ENCODE data around the gene SPAM1.

The SPAM1 gene

GRCh38 chr7:123958186-123958703 is 33.2 kb downstream of the SPAM1 start:
- Histone ChIP-seq H3K9me2 (replicated peaks; ENCODE audit: insufficient read depth, low read length) (no peaks in the 10 kb centered on the region), H3K79me2 (ENCODE audit: insufficient read depth, low read length) (no peaks in the 10 kb centered on the region), H3K4me3 (ENCODE audit: insufficient read depth, low read length, poor library complexity, severe bottlenecking) (no peak overlapping the region), H4K20me1 (ENCODE audit: low read depth, low read length) (no peaks in the 10 kb centered on the region), H3K9me3 (ENCODE audit: insufficient read depth, low read length) (no peaks in the 10 kb centered on the region), H3K27me3 (ENCODE audit: low read length) (no peaks in the 10 kb centered on the region), H3K4me2 (ENCODE audit: low read depth, low read length, poor library complexity, severe bottlenecking) (no peak overlapping the region), H3K27ac (ENCODE audit: low read depth, low read length) (no peak overlapping the region), H2AFZ (ENCODE audit: low read depth, low read length, severe bottlenecking) (no peak overlapping the region), H3K36me3 (ENCODE audit: low read length) (no peaks in the 10 kb centered on the region), H3K9ac (ENCODE audit: low read length) (no peak overlapping the region), H3F3A (ENCODE audit: insufficient read depth) (no peaks in the 10 kb centered on the region)
- no peak for TF ChIP-seq CTCF (IDR thresholded peaks at IDR 0.05; ENCODE audit: insufficient read depth, low read length, poor library complexity, severe bottlenecking)
- TF ChIP-seq EZH2phosphoT487 (conservative IDR thresholded peaks at IDR 0.05; ENCODE audit: low read length): no peak

GRCh38 chr7:123961771-123962170 is 36.7 kb downstream of the SPAM1 start:
- TF ChIP-seq CTCF (IDR thresholded peaks at IDR 0.05; ENCODE audit: insufficient read depth, low read length, poor library complexity, severe bottlenecking) (no peak), EZH2phosphoT487 (conservative IDR thresholded peaks at IDR 0.05; ENCODE audit: low read length) (no peak)
- Histone ChIP-seq H3K9me3 (ENCODE audit: insufficient read depth, low read length) (no peaks in the 10 kb centered on the region), H3K79me2 (ENCODE audit: insufficient read depth, low read length) (no peaks in the 10 kb centered on the region), H3K27ac (ENCODE audit: low read depth, low read length) (no peak overlapping the region), H3K4me2 (ENCODE audit: low read depth, low read length, poor library complexity, severe bottlenecking) (no peak overlapping the region), H4K20me1 (ENCODE audit: low read depth, low read length) (no peaks in the 10 kb centered on the region), H3F3A (ENCODE audit: insufficient read depth) (no peaks in the 10 kb centered on the region), H3K9ac (ENCODE audit: low read length) (no peak overlapping the region), H3K36me3 (ENCODE audit: low read length) (no peaks in the 10 kb centered on the region), H3K9me2 (replicated peaks; ENCODE audit: insufficient read depth, low read length) (no peaks in the 10 kb centered on the region), H3K4me3 (ENCODE audit: insufficient read depth, low read length, poor library complexity, severe bottlenecking) (no peak overlapping the region), H2AFZ (ENCODE audit: low read depth, low read length, severe bottlenecking) (no peak overlapping the region), H3K27me3 (ENCODE audit: low read length) (no peaks in the 10 kb centered on the region)

- H3K4me2 ChIP-seq (ENCODE audit: low read depth, low read length, poor library complexity, severe bottlenecking): no peak overlapping the region
- H4K20me1 ChIP-seq (ENCODE audit: low read depth, low read length): no peaks in the 10 kb centered on the region
- no peaks in the 10 kb centered on the region for H3K27me3 ChIP-seq (ENCODE audit: low read length)
- H3F3A ChIP-seq (ENCODE audit: insufficient read depth): no peaks in the 10 kb centered on the region
- H3K9me2 ChIP-seq (replicated peaks; ENCODE audit: insufficient read depth, low read length): no peaks in the 10 kb centered on the region
- no peaks in the 10 kb centered on the region for H3K9me3 ChIP-seq (ENCODE audit: insufficient read depth, low read length)
- no peak overlapping the region for H3K4me3 ChIP-seq (ENCODE audit: insufficient read depth, low read length, poor library complexity, severe bottlenecking)
- no peak overlapping the region for H3K9ac ChIP-seq (ENCODE audit: low read length)
- no peak overlapping the region for H3K27ac ChIP-seq (ENCODE audit: low read depth, low read length)
- H3K36me3 ChIP-seq (ENCODE audit: low read length): no peaks in the 10 kb centered on the region
- no peak for TF ChIP-seq EZH2phosphoT487 (conservative IDR thresholded peaks at IDR 0.05; ENCODE audit: low read length)
- TF ChIP-seq CTCF (IDR thresholded peaks at IDR 0.05; ENCODE audit: insufficient read depth, low read length, poor library complexity, severe bottlenecking): no peak
- H2AFZ ChIP-seq (ENCODE audit: low read depth, low read length, severe bottlenecking): no peak overlapping the region
- no peaks in the 10 kb centered on the region for H3K79me2 ChIP-seq (ENCODE audit: insufficient read depth, low read length)
These were observed 41.9 kb downstream of the SPAM1 start for GRCh38 chr7:123966936-123967335.

Data from SU-DHL-6 (cell line).